Measurements from ENCODE around the gene SLC18A3.

- TF ChIP-seq CTCF (IDR thresholded peaks at IDR 0.05) (no peak), POLR2A (IDR thresholded peaks at IDR 0.05) (no peak)
Measured at GRCh38 chr10:49567810-49568209, 42.3 kb upstream of the SLC18A3 start.

Data from uterus (tissue), 2 donors.